ENCODE data around the gene SLC25A25.

The SLC25A25 gene

DNA sequence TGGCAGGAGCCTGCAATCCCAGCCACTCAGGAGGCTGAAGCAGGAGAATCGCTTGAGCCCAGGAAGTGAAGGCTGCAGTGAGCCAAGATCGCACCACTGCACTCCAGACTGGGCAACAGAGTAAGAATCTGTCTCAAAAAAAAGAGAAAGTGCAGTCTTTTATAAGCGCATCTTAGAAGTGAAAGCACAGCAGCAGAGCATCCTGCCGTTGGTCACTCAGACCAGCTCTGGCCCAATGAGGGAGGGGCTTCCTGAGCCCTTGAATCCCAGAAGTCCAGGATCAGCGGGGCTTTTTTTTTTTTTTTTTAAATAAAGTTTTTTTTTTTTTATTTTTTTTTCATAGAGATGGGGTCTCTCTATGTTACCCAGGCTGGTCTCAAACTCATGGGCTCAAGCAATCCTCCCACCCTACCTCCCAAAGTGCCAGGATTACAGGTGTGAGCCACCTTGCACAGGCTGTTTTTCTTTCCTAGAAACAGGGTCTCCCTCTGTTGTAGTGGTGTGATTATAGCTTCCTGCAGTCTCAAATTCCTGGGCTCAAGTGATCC, 43.2 kb upstream of the SLC25A25 start:
- no peak overlapping the region for H4K8ac ChIP-seq (ENCODE audit: low read depth, low read length)
- no peak overlapping the region for H3K18ac ChIP-seq (ENCODE audit: low read length)
- H3K4me1 ChIP-seq (ENCODE audit: control insufficient read depth, low read depth, low read length) = no peaks in the 10 kb centered on the region
- H3K27me3 ChIP-seq (ENCODE audit: insufficient read depth, low read length, poor library complexity) = no peaks in the 10 kb centered on the region
- H2BK5ac ChIP-seq (ENCODE audit: low read length) = no peak overlapping the region
- H2AK5ac ChIP-seq (ENCODE audit: low read length) = no peak overlapping the region
- H3K4me2 ChIP-seq (ENCODE audit: low read length) = no peak overlapping the region
- no peak overlapping the region for H4K5ac ChIP-seq (ENCODE audit: low read length)
- WGBS (ENCODE audit: extremely low coverage, insufficient coverage, low lambda C conversion rate) = no CpG with 5 or more reads among the region's 5 CpGs
- no peak overlapping the region for H3K4ac ChIP-seq (ENCODE audit: low read depth, low read length)
- H3K79me1 ChIP-seq (ENCODE audit: low read length) = no peaks in the 10 kb centered on the region
- H3K36me3 ChIP-seq (ENCODE audit: control insufficient read depth, insufficient read depth, low read length) = no peaks in the 10 kb centered on the region
- H2BK120ac ChIP-seq (ENCODE audit: low read depth, low read length) = no peak overlapping the region
- DNase-seq = no peak
- no peak overlapping the region for H3K56ac ChIP-seq (ENCODE audit: low read length)
- H2BK15ac ChIP-seq (replicated peaks; ENCODE audit: low read depth) = no peak overlapping the region
- H3K27ac ChIP-seq (ENCODE audit: low read depth, low read length) = no peak overlapping the region
- H3K23ac ChIP-seq (ENCODE audit: low read length) = no peak overlapping the region
- no peaks in the 10 kb centered on the region for H3K79me2 ChIP-seq (ENCODE audit: control insufficient read depth, insufficient read depth, low read length)
- no peak overlapping the region for H3K9ac ChIP-seq (ENCODE audit: low read length)
- H3K4me3 ChIP-seq (ENCODE audit: low read length) = no peak overlapping the region

DNA sequence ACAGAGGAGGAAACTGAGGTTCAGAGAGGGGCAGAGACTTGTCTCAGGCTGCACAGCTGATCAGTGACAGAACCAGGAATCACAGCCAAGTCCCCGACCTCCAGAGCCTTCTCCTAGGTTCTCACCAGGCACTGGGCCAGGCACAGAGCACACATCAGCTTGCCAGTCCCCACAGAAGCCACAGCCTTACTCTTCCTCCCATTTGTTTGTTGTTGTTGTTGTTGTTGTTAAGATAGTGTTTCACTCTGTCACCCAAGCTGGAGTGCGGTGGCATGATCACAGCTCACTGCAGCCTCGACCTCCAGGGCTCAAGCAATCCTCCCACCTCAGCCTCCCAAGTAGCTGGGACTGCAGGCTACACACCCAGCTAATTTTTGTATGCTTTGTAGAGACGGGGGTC, 42.3 kb upstream of the SLC25A25 start:
- Histone ChIP-seq H3K79me1 (ENCODE audit: low read length) (no peaks in the 10 kb centered on the region), H3K4me1 (ENCODE audit: control insufficient read depth, low read depth, low read length) (no peaks in the 10 kb centered on the region), H4K8ac (ENCODE audit: low read depth, low read length) (no peak overlapping the region), H3K27me3 (ENCODE audit: insufficient read depth, low read length, poor library complexity) (no peaks in the 10 kb centered on the region), H2BK120ac (ENCODE audit: low read depth, low read length) (no peak overlapping the region), H3K4me2 (ENCODE audit: low read length) (no peak overlapping the region), H2BK5ac (ENCODE audit: low read length) (no peak overlapping the region), H3K9ac (ENCODE audit: low read length) (no peak overlapping the region), H3K18ac (ENCODE audit: low read length) (no peak overlapping the region), H2AK5ac (ENCODE audit: low read length) (no peak overlapping the region), H2BK15ac (replicated peaks; ENCODE audit: low read depth) (no peak overlapping the region), H3K23ac (ENCODE audit: low read length) (no peak overlapping the region), H3K4me3 (ENCODE audit: low read length) (no peak overlapping the region), H3K4ac (ENCODE audit: low read depth, low read length) (no peak overlapping the region), H3K27ac (ENCODE audit: low read depth, low read length) (no peak overlapping the region), H3K56ac (ENCODE audit: low read length) (no peak overlapping the region), H3K79me2 (ENCODE audit: control insufficient read depth, insufficient read depth, low read length) (no peaks in the 10 kb centered on the region), H4K5ac (ENCODE audit: low read length) (no peak overlapping the region), H3K36me3 (ENCODE audit: control insufficient read depth, insufficient read depth, low read length) (no peaks in the 10 kb centered on the region)
- WGBS (ENCODE audit: extremely low coverage, insufficient coverage, low lambda C conversion rate) = no CpG with 5 or more reads among the region's 4 CpGs
- no peak for DNase-seq

DNA sequence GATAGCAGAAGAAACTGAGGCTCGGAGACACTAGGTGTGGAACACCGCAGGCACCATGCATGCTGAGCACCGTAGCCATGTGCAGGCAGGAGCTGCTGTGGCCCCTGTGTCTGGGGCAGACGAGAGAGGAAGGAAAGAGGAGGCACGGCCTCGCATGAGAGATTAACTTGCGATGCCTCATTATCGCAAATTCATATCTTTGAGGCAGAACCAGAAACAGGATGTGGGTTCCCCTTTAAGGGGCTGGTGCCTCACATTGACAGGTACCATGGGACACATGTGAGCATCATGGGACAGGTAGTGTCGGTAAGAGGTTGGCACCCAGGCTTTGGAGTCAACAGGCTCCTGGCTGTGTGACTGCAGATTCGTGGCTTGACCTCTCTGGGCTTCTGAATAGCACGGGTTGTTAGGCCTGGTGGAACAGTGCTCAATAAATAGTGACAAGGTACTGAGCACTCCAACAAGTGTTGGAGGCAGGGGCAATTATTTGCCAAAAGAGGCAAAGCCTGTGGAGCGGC, 41.7 kb upstream of the SLC25A25 start:
- no peak overlapping the region for H2BK15ac ChIP-seq (replicated peaks; ENCODE audit: low read depth)
- H3K79me1 ChIP-seq (ENCODE audit: low read length) = no peaks in the 10 kb centered on the region
- no peak overlapping the region for H3K18ac ChIP-seq (ENCODE audit: low read length)
- no peak overlapping the region for H3K4me3 ChIP-seq (ENCODE audit: low read length)
- no peak overlapping the region for H3K9ac ChIP-seq (ENCODE audit: low read length)
- H3K36me3 ChIP-seq (ENCODE audit: control insufficient read depth, insufficient read depth, low read length) = no peaks in the 10 kb centered on the region
- H3K4me1 ChIP-seq (ENCODE audit: control insufficient read depth, low read depth, low read length) = no peaks in the 10 kb centered on the region
- H2AK5ac ChIP-seq (ENCODE audit: low read length) = no peak overlapping the region
- no peaks in the 10 kb centered on the region for H3K27me3 ChIP-seq (ENCODE audit: insufficient read depth, low read length, poor library complexity)
- no peak overlapping the region for H3K4ac ChIP-seq (ENCODE audit: low read depth, low read length)
- H2BK5ac ChIP-seq (ENCODE audit: low read length) = no peak overlapping the region
- no peak overlapping the region for H4K8ac ChIP-seq (ENCODE audit: low read depth, low read length)
- no CpG with 5 or more reads among the region's 12 CpGs for WGBS (ENCODE audit: extremely low coverage, insufficient coverage, low lambda C conversion rate)
- no peak overlapping the region for H2BK120ac ChIP-seq (ENCODE audit: low read depth, low read length)
- H4K5ac ChIP-seq (ENCODE audit: low read length) = no peak overlapping the region
- no peaks in the 10 kb centered on the region for H3K79me2 ChIP-seq (ENCODE audit: control insufficient read depth, insufficient read depth, low read length)
- DNase-seq = no peak
- no peak overlapping the region for H3K4me2 ChIP-seq (ENCODE audit: low read length)
- H3K23ac ChIP-seq (ENCODE audit: low read length) = no peak overlapping the region
- H3K56ac ChIP-seq (ENCODE audit: low read length) = no peak overlapping the region
- no peak overlapping the region for H3K27ac ChIP-seq (ENCODE audit: low read depth, low read length)

DNA sequence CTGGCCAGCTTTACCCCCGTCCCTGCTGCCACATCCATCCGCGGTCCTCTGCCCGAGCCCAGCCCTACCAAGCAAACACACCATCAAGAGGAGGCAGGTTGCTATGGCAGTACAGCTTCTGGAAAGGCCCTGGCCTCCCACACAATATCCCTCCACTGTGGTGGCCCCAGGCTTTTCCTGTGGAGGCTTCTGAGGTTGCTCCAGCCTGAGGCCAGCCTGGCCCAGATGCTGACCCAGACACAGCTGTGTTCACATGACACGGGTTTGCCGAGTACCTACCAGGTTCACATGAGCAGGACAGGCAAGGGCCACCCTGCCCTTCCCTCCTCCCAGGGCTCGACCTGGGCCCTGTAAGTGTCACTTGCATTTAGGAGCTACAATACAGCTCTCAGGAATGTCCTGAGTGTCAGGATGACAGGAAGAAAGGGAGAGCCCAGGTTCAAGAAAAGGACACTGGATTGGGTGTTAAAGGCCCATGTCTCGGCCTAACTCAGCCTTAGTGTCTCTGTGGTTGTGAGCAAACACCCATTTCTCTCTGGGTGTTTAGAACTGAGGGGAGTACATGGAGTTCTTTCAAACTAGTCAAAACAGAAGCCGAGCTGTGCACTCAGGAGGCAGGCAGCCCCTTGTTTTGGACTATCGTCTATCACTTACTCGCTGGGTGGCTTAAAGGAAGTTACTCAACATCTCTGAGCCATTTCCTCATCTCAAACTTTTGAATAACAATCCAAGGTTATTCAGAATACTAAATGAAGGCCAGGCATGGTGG, 41.1 kb upstream of the SLC25A25 start:
- Histone ChIP-seq H3K23ac (ENCODE audit: low read length) (no peak overlapping the region), H3K36me3 (ENCODE audit: control insufficient read depth, insufficient read depth, low read length) (no peaks in the 10 kb centered on the region), H2AK5ac (ENCODE audit: low read length) (no peak overlapping the region), H3K27ac (ENCODE audit: low read depth, low read length) (no peak overlapping the region), H2BK15ac (replicated peaks; ENCODE audit: low read depth) (no peak overlapping the region), H3K18ac (ENCODE audit: low read length) (no peak overlapping the region), H3K4me2 (ENCODE audit: low read length) (no peak overlapping the region), H3K4me1 (ENCODE audit: control insufficient read depth, low read depth, low read length) (no peaks in the 10 kb centered on the region), H2BK5ac (ENCODE audit: low read length) (no peak overlapping the region), H3K4ac (ENCODE audit: low read depth, low read length) (no peak overlapping the region), H4K8ac (ENCODE audit: low read depth, low read length) (no peak overlapping the region), H3K4me3 (ENCODE audit: low read length) (no peak overlapping the region), H4K5ac (ENCODE audit: low read length) (no peak overlapping the region), H3K27me3 (ENCODE audit: insufficient read depth, low read length, poor library complexity) (no peaks in the 10 kb centered on the region), H2BK120ac (ENCODE audit: low read depth, low read length) (no peak overlapping the region), H3K79me1 (ENCODE audit: low read length) (no peaks in the 10 kb centered on the region), H3K79me2 (ENCODE audit: control insufficient read depth, insufficient read depth, low read length) (no peaks in the 10 kb centered on the region), H3K9ac (ENCODE audit: low read length) (no peak overlapping the region), H3K56ac (ENCODE audit: low read length) (peak overlapping the region; percentile 25)
- DNase-seq = peak; percentile 52
- WGBS (ENCODE audit: extremely low coverage, insufficient coverage, low lambda C conversion rate) = no CpG with 5 or more reads among the region's 11 CpGs

DNA sequence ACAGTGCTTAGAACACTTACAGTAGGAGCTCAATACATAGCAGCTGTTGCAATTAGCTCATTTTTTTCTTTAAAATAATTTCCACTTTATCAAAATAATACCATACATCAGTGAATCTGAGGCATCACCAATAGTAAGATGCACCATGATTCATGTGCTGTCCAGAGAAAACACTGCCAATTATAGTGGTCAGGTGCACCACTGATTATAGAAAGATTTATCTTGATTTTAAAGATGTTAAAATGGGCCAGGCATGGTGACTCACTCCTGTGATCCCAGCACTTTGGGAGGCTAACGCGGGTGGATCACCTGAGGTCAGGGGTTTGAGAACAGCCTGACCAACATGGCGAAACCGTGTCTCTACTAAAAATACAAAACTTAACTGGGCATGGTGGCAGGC, 40.3 kb upstream of the SLC25A25 start:
- Histone ChIP-seq H3K4me2 (ENCODE audit: low read length) (no peak overlapping the region), H2BK120ac (ENCODE audit: low read depth, low read length) (no peak overlapping the region), H3K79me1 (ENCODE audit: low read length) (no peaks in the 10 kb centered on the region), H3K79me2 (ENCODE audit: control insufficient read depth, insufficient read depth, low read length) (no peaks in the 10 kb centered on the region), H3K4me1 (ENCODE audit: control insufficient read depth, low read depth, low read length) (no peaks in the 10 kb centered on the region), H3K4me3 (ENCODE audit: low read length) (no peak overlapping the region), H4K5ac (ENCODE audit: low read length) (no peak overlapping the region), H2BK5ac (ENCODE audit: low read length) (no peak overlapping the region), H3K36me3 (ENCODE audit: control insufficient read depth, insufficient read depth, low read length) (no peaks in the 10 kb centered on the region), H2AK5ac (ENCODE audit: low read length) (no peak overlapping the region), H3K27me3 (ENCODE audit: insufficient read depth, low read length, poor library complexity) (no peaks in the 10 kb centered on the region), H2BK15ac (replicated peaks; ENCODE audit: low read depth) (no peak overlapping the region), H3K4ac (ENCODE audit: low read depth, low read length) (no peak overlapping the region), H3K27ac (ENCODE audit: low read depth, low read length) (no peak overlapping the region), H3K56ac (ENCODE audit: low read length) (no peak overlapping the region), H3K23ac (ENCODE audit: low read length) (no peak overlapping the region), H4K8ac (ENCODE audit: low read depth, low read length) (no peak overlapping the region), H3K18ac (ENCODE audit: low read length) (no peak overlapping the region), H3K9ac (ENCODE audit: low read length) (no peak overlapping the region)
- no CpG with 5 or more reads among the region's 4 CpGs for WGBS (ENCODE audit: extremely low coverage, insufficient coverage, low lambda C conversion rate)
- DNase-seq = no peak
